ENCODE measurements around the gene SMPD2. TPM values are rescaled to one million over a fixed set of nuclear protein-coding genes. Genes with fewer than 3 reads are reported as not detected.

Gene SMPD2
- total RNA-seq, 1 donor from 2014 or later, result 12.6 TPM

GRCh38 chr6:109486068-109486467 lies 45.5 kb downstream of the SMPD2 start:
- DNase-seq, result no peak

GRCh38 chr6:109488001-109488400 lies 47.5 kb downstream of the SMPD2 start:
- DNase-seq, result no peak

- no peak for DNase-seq
Observed at GRCh38 chr6:109490713-109491112, 50.2 kb downstream of the SMPD2 start.

GRCh38 chr6:109491207-109491938 lies 50.8 kb downstream of the SMPD2 start:
- DNase-seq, result no peak

Other genes starting within 250 kb of the SMPD2 start
- 115 and 135 TPM in 2 replicates for gene CD164, start 58.3 kb upstream of the SMPD2 start, total RNA-seq
- 0.34 and 0.65 TPM in 2 replicates for gene PPIL6, start 96 bp upstream of the SMPD2 start, total RNA-seq
- 17.8 and 22.8 TPM in 2 replicates for gene MICAL1, start 15.0 kb downstream of the SMPD2 start, total RNA-seq
- 6.9 and 7.5 TPM in 2 replicates for gene ZBTB24, start 42.5 kb downstream of the SMPD2 start, total RNA-seq